Gastrocnemius medialis (tissue), 4 donors: ENCODE results near the gene EDN3.

Experiments
- POLR2A ChIP-seq, 2 donors: fragments of 450-650 bp; IDR thresholded peaks; one replicate each; pipeline ENCODE4 v1.6.1; 2017; ENCODE audit warnings: antibody characterized with exemption in 2 of 2, mild to moderate bottlenecking in 2 of 2, moderate library complexity in 2 of 2
- TF ChIP-seq, protein P1 (sequence below), 5 experiments: fragments of 450-650 bp in 3 of 5; fragments of 200-600 bp in 2 of 5; sonication (generic) in 2 of 5; IDR thresholded peaks in 4 of 5; conservative IDR thresholded peaks in 1 of 5; 1 replicate in 4 of 5; 2 replicates in 1 of 5; pipeline ENCODE4 v1.5.1; 2016 to 2019; ENCODE audit warnings: antibody characterized with exemption in 5 of 5, mild to moderate bottlenecking in 3 of 5, moderate library complexity in 3 of 5

DNA sequence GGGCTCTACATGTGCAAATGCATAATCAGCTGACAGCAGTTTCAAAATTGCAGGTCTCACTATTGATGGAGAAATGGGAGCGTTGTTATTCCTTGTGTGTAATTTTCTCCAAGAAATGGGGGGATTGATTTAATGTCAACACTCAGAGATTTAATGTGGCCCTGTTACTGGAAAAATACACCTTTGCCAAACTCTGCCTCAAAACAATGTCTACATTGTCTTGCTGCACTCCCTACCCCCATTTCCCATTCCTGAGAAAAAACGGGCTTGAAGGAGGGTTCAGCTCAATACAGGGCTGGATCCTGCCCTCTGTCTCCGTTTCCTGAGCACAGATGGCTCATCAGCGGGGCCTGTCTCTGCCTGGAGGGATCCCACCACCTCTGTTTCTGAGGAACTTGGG lies 18.4 kb downstream of the EDN3 start:
- no peak for TF ChIP-seq POLR2A (IDR thresholded peaks at IDR 0.05)
- TF ChIP-seq, protein P1, sequence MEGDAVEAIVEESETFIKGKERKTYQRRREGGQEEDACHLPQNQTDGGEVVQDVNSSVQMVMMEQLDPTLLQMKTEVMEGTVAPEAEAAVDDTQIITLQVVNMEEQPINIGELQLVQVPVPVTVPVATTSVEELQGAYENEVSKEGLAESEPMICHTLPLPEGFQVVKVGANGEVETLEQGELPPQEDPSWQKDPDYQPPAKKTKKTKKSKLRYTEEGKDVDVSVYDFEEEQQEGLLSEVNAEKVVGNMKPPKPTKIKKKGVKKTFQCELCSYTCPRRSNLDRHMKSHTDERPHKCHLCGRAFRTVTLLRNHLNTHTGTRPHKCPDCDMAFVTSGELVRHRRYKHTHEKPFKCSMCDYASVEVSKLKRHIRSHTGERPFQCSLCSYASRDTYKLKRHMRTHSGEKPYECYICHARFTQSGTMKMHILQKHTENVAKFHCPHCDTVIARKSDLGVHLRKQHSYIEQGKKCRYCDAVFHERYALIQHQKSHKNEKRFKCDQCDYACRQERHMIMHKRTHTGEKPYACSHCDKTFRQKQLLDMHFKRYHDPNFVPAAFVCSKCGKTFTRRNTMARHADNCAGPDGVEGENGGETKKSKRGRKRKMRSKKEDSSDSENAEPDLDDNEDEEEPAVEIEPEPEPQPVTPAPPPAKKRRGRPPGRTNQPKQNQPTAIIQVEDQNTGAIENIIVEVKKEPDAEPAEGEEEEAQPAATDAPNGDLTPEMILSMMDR (IDR thresholded peaks at IDR 0.05 in 4 of 5, conservative IDR thresholded peaks at IDR 0.05 in 1 of 5): no peak
